Keratinocyte (primary cell): ENCODE data around the gene SLC6A16.

Experiments used
- CTCF ChIP-seq, 3 experiments: IDR thresholded peaks in 1 of 3; conservative IDR thresholded peaks in 1 of 3; optimal IDR thresholded peaks in 1 of 3; 2 replicates in 2 of 3; 3 replicates in 1 of 3; pipeline versions ENCODE3 to v1.5.1; 2011; ENCODE audit warnings: low read length in 3 of 3, mild to moderate bottlenecking in 3 of 3, moderate library complexity in 2 of 3, control low read depth in 1 of 3, inconsistent platforms in 1 of 3; ENCODE audit not compliant: insufficient read depth in 2 of 3; ENCODE audit errors: extremely low read depth in 1 of 3
- EZH2 ChIP-seq: IDR thresholded peaks from one replicate; pipeline ENCODE4 v1.6.1; 2012; ENCODE audit warnings: inconsistent platforms, mild to moderate bottlenecking, low read length, moderate library complexity

GRCh38 chr19:49363268-49364082 lies 38.5 kb upstream of the SLC6A16 start, which contains the start of gene DKKL1:
- TF ChIP-seq CTCF (optimal IDR thresholded peaks at IDR 0.05 in 1 of 3, IDR thresholded peaks at IDR 0.05 in 1 of 3, conservative IDR thresholded peaks at IDR 0.05 in 1 of 3; ENCODE audit: extremely low read depth in 1 of 3, insufficient read depth in 2 of 3, low read length in 3 of 3) = peak in 2 of 3 experiments; percentile 3 to 24
- no peak for TF ChIP-seq EZH2
